ENCODE measurements around the gene ODAD4.

- TF ChIP-seq CTCF (IDR thresholded peaks at IDR 0.05; ENCODE audit: low read depth, low read length) (no peak), EZH2phosphoT487 (IDR thresholded peaks at IDR 0.05; ENCODE audit: low read depth) (no peak)
Measured at GRCh38 chr17:41965694-41966462, 35.5 kb downstream of the ODAD4 start.
